GM18526 (cell line): ENCODE measurements around the gene NSA2.

Source experiments
- POLR2A ChIP-seq: IDR thresholded peaks from 3 replicates; pipeline ENCODE4 v1.6.1; 2011; ENCODE audit not compliant: insufficient read length; ENCODE audit errors: extremely low read depth

Gene NSA2

GRCh38 chr5:74801197-74801596 lies 34.1 kb downstream of the NSA2 start:
- no peak for TF ChIP-seq POLR2A

- no peak for TF ChIP-seq POLR2A
Observed at GRCh38 chr5:74801941-74802340, 34.9 kb downstream of the NSA2 start.

GRCh38 chr5:74810915-74811314 lies 43.9 kb downstream of the NSA2 start:
- no peak for TF ChIP-seq POLR2A

GRCh38 chr5:74816875-74817274 lies 49.8 kb downstream of the NSA2 start:
- TF ChIP-seq POLR2A: no peak

- no peak for TF ChIP-seq POLR2A
Observed at GRCh38 chr5:74822288-74822687, 55.2 kb downstream of the NSA2 start.

- TF ChIP-seq POLR2A: no peak
Observed at GRCh38 chr5:74829413-74829812, 62.4 kb downstream of the NSA2 start.
